Left ventricle myocardium inferior (tissue), 1 donor: ENCODE data around the gene TUBB2B. TPM values are rescaled to one million over a fixed set of nuclear protein-coding genes. Genes with fewer than 3 reads are reported as not detected.
"Not testable (repeated sequence)": the region's sequence is repeated elsewhere in the genome, so short reads cannot be mapped to it uniquely, and the experiment has no call there.

ENCODE experiments used
- DNase-seq: peaks from one replicate; pipeline ENCODE4 v3.0.0-alpha.2; 2020
- H3K27ac ChIP-seq: fragments of 200-600 bp; replicated peaks from 2 replicates; pipeline ENCODE4 v1.8.0; 2021
- H3K27me3 ChIP-seq: fragments of 200-600 bp; 2 replicates; pipeline ENCODE4 v1.8.0; 2021; ENCODE audit warnings: low read depth
- H3K36me3 ChIP-seq: fragments of 200-600 bp; 2 replicates; pipeline ENCODE4 v1.8.0; 2021
- H3K4me1 ChIP-seq: fragments of 200-600 bp; 2 replicates; pipeline ENCODE4 v1.8.0; 2021
- H3K4me3 ChIP-seq: fragments of 200-600 bp; 2 replicates; pipeline ENCODE4 v1.8.0; 2021; ENCODE audit warnings: mild to moderate bottlenecking, moderate library complexity
- H3K9me3 ChIP-seq: fragments of 200-600 bp; replicated peaks from 2 replicates; pipeline ENCODE4 v1.8.0; 2021
- CTCF ChIP-seq: fragments of 200-600 bp; IDR thresholded peaks from 2 replicates; pipeline ENCODE4 v1.8.0; 2021; ENCODE audit warnings: antibody characterized with exemption, mild to moderate bottlenecking, borderline replicate concordance
- intact Hi-C: fragments of 100-400 bp; cut with micrococcal nuclease; formaldehyde crosslinking; loops from one replicate; pipeline ENCODE4 v1.11.0; 2022
- total RNA-seq: library from RNA; stranded (reverse); fragmentation: NEBNext Ultra II Directional; extraction: Animal tissue kit (Norgen Biotek cat#: 25700); gene quantifications from one replicate; pipeline ENCODE4 v1.2.1, GENCODE V29; 2021
- donor health status: DM: no; HTN: yes; CAD: no; lungs with severe emphysema.

Gene TUBB2B
- total RNA-seq, 1 donor from 2014 or later: 1.4 TPM

DNA sequence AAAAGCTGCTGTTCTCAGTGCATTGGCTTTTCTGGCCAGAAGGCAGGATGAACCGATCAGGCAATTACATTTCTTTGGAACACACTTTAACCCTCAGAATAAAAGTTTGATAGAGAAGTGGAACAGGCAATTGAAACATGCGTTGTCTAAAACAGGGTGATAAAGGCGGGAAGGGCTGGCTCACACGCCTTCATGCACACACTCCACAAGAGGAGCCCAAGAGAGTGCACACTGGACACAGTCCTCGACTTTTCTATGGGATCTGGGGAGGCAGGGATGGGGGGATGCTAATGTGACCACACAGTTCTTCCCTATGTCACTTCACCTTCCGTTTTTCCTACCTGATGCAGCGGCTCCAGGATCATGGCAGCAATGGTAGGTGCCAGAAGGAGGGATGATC lies 39.2 kb downstream of the TUBB2B start:
- H3K27ac ChIP-seq: no peak overlapping the region
- no peak for TF ChIP-seq CTCF
- H3K4me1 ChIP-seq: no peaks in the 10 kb centered on the region
- no peaks in the 10 kb centered on the region for H3K36me3 ChIP-seq
- H3K27me3 ChIP-seq: peaks cover 4% of the 10 kb centered on the region
- intact Hi-C loops: no loop called here
- H3K9me3 ChIP-seq: no peaks in the 10 kb centered on the region
- no peak for DNase-seq
- H3K4me3 ChIP-seq: no peak overlapping the region

- Histone ChIP-seq H3K36me3 (no peaks in the 10 kb centered on the region), H3K27me3 (peaks cover 4% of the 10 kb centered on the region), H3K9me3 (no peaks in the 10 kb centered on the region), H3K27ac (no peak overlapping the region), H3K4me3 (no peak overlapping the region), H3K4me1 (no peaks in the 10 kb centered on the region)
- intact Hi-C loops: no loop called here
- no peak for DNase-seq
- TF ChIP-seq CTCF: no peak
Measured at GRCh38 chr6:3186974-3187382, 40.5 kb downstream of the TUBB2B start.

- Histone ChIP-seq H3K4me1 (no peaks in the 10 kb centered on the region), H3K27ac (no peak overlapping the region), H3K27me3 (peaks cover 15% of the 10 kb centered on the region), H3K36me3 (no peaks in the 10 kb centered on the region), H3K4me3 (no peak overlapping the region), H3K9me3 (no peaks in the 10 kb centered on the region)
- TF ChIP-seq CTCF: no peak
- intact Hi-C loops: no loop called here
- DNase-seq: no peak
Measured at GRCh38 chr6:3183066-3183465, 44.4 kb downstream of the TUBB2B start.

DNA sequence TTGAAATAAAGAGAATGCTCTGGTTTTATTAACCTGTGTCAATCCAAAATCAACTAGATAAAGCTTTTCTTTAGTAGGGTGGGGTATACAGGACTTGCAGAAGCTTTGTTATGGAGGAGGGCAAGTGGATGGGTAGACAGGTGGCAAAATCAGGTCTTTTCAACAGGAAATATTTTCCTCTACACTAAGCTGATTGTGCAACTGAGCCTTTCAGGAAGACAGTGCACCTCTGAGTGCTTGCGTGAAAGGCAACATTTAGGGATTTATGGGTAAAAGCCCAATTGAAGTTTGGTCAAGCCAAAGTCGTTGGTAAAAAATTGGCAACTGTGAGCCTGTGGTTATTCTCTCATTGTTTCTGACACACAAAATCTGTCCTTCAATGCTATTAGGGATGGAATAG lies 46.3 kb downstream of the TUBB2B start:
- no peaks in the 10 kb centered on the region for H3K9me3 ChIP-seq
- H3K36me3 ChIP-seq: no peaks in the 10 kb centered on the region
- peaks cover 15% of the 10 kb centered on the region for H3K27me3 ChIP-seq
- H3K4me1 ChIP-seq: no peaks in the 10 kb centered on the region
- H3K4me3 ChIP-seq: no peak overlapping the region
- no peak for DNase-seq
- no peak for TF ChIP-seq CTCF
- intact Hi-C loops: no loop called here
- H3K27ac ChIP-seq: no peak overlapping the region

DNA sequence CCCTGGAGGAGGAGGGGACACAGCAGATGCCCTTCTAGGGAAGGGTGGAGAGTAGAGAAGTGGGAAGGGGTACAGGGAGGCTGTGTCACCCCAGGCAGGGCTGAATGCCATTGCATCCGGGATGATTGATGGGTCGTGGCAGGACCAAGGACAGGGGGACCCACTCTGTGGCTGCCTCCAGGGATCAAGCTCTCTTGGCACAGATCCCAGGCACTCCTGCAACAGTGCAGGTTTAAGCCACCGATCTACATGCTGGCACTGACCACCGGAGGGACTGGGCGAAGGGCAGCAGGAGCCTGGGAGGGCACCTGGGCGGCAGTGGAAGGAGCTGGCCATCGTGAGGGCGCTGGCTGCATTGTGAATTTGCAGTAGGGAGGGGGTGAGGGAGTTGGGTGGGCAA lies 47.5 kb downstream of the TUBB2B start:
- peak overlapping the region; percentile 49 for H3K4me3 ChIP-seq
- intact Hi-C loops, H3K36me3 ChIP-seq, H3K9me3 ChIP-seq, DNase-seq, H3K27ac ChIP-seq, H3K4me1 ChIP-seq: not testable (repeated sequence)
- peaks cover 14% of the 10 kb centered on the region for H3K27me3 ChIP-seq

- intact Hi-C loops, DNase-seq, H3K27ac ChIP-seq, H3K9me3 ChIP-seq, H3K4me3 ChIP-seq, H3K4me1 ChIP-seq, H3K36me3 ChIP-seq: not testable (repeated sequence)
- peaks cover 11% of the 10 kb centered on the region for H3K27me3 ChIP-seq
Measured at GRCh38 chr6:3178666-3179065, 48.8 kb downstream of the TUBB2B start.
